WTC11 (cell line): ENCODE data around the gene HCRTR1. TPM values are rescaled to one million over a fixed set of nuclear protein-coding genes. Genes with fewer than 3 reads are reported as not detected.

Source experiments
- ATAC-seq: fragments of 200-7000 bp; cut with Tn5 transposase; 2 replicates; pipeline ENCODE4 v1.10.0; 2021; ENCODE audit warnings: mild to moderate bottlenecking, moderate library complexity
- CTCF ChIA-PET: fragments of 300-600 bp; sonication (Branson Sonifier 250); formaldehyde crosslinking; loops from one replicate; lab custom pipeline; 2021; ENCODE audit warnings: antibody characterized with exemption; lab: Charles Lee
- POLR2A ChIA-PET: fragments of 350-600 bp; sonication (Branson Sonifier 250); formaldehyde crosslinking; loops from one replicate; lab custom pipeline; 2021; ENCODE audit warnings: antibody characterized with exemption; lab: Charles Lee
- DNase-seq: peaks from one replicate; pipeline ENCODE4 v3.0.0; 2021; ENCODE audit warnings: low spot score
- H3K27ac Mint-ChIP-seq: 2 replicates; pipeline ENCODE4 v1.8.0; 2021; ENCODE audit warnings: mixed read lengths
- H3K27me3 Mint-ChIP-seq: 2 replicates; pipeline ENCODE4 v1.8.0; 2021; ENCODE audit warnings: low read depth, mild to moderate bottlenecking, moderate library complexity, mixed read lengths
- H3K36me3 Mint-ChIP-seq: 2 replicates; pipeline ENCODE4 v1.8.0; 2021; ENCODE audit warnings: mixed read lengths
- H3K4me1 Mint-ChIP-seq: 2 replicates; pipeline ENCODE4 v1.8.0; 2022; ENCODE audit warnings: mixed read lengths
- H3K4me3 Mint-ChIP-seq: 2 replicates; pipeline ENCODE4 v1.8.0; 2021; ENCODE audit warnings: mild to moderate bottlenecking, moderate library complexity, mixed read lengths
- H3K9me3 Mint-ChIP-seq: 2 replicates; pipeline ENCODE4 v1.8.0; 2021; ENCODE audit warnings: mixed read lengths
- ESRRA ChIP-seq: sonication (generic); formaldehyde crosslinking; IDR thresholded peaks from 2 replicates; pipeline ENCODE4 v1.8.1; 2022; ENCODE audit warnings: mild to moderate bottlenecking, missing genetic modification reagents, borderline replicate concordance
- ETV6 ChIP-seq: sonication (generic); formaldehyde crosslinking; IDR thresholded peaks from 2 replicates; pipeline ENCODE4 v1.8.1; 2022; ENCODE audit warnings: mild to moderate bottlenecking, missing genetic modification reagents
- GRHL2 ChIP-seq: fragments of 250-450 bp; sonication (Bioruptor Pico); IDR thresholded peaks from 2 replicates; pipeline ENCODE4 v1.8.0; 2022; ENCODE audit warnings: mild to moderate bottlenecking, moderate library complexity; ENCODE audit not compliant: insufficient replicate concordance, severe bottlenecking
- IRF2 ChIP-seq: sonication (generic); formaldehyde crosslinking; IDR thresholded peaks from 2 replicates; pipeline ENCODE4 v1.8.0; 2022; ENCODE audit warnings: low read depth, missing genetic modification reagents, borderline replicate concordance
- NFATC4 ChIP-seq: fragments of 250-450 bp; sonication (Bioruptor Pico); IDR thresholded peaks from 2 replicates; pipeline ENCODE4 v1.9.0; 2021; ENCODE audit warnings: mild to moderate bottlenecking
- NFE2L1 ChIP-seq: sonication (generic); formaldehyde crosslinking; IDR thresholded peaks from 2 replicates; pipeline ENCODE4 v1.8.1; 2023; ENCODE audit warnings: missing genetic modification reagents
- NR2C2 ChIP-seq: sonication (generic); formaldehyde crosslinking; IDR thresholded peaks from 2 replicates; pipeline ENCODE4 v1.8.0; 2022; ENCODE audit warnings: mild to moderate bottlenecking, missing genetic modification reagents
- RORB ChIP-seq: fragments of 250-450 bp; sonication (Bioruptor Pico); IDR thresholded peaks from 2 replicates; pipeline ENCODE4 v1.9.0; 2021; ENCODE audit warnings: mild to moderate bottlenecking
- TCF7 ChIP-seq: sonication (generic); formaldehyde crosslinking; IDR thresholded peaks from 2 replicates; pipeline ENCODE4 v1.8.0; 2022; ENCODE audit warnings: mild to moderate bottlenecking, low read depth, missing genetic modification reagents, moderate library complexity
- ZNF219 ChIP-seq: sonication (generic); formaldehyde crosslinking; IDR thresholded peaks from 2 replicates; pipeline ENCODE4 v1.8.0; 2023; ENCODE audit warnings: missing genetic modification reagents, mild to moderate bottlenecking, borderline replicate concordance
- ZNF317 ChIP-seq: sonication (generic); formaldehyde crosslinking; IDR thresholded peaks from 2 replicates; pipeline ENCODE4 v1.8.1; 2023; ENCODE audit warnings: low read depth, mild to moderate bottlenecking, moderate library complexity, missing genetic modification reagents, borderline replicate concordance
- ZNF423 ChIP-seq: fragments of 250-450 bp; sonication (Bioruptor Pico); IDR thresholded peaks from 2 replicates; pipeline ENCODE4 v2.1.2; 2022; ENCODE audit warnings: mild to moderate bottlenecking, moderate library complexity
- ZNF671 ChIP-seq: fragments of 250-450 bp; sonication (Bioruptor Pico); IDR thresholded peaks from 2 replicates; pipeline ENCODE4 v1.8.0; 2021; ENCODE audit warnings: mild to moderate bottlenecking
- total RNA-seq: library from RNA; stranded (reverse); gene quantifications from 3 replicates; pipeline ENCODE4 v1.2.3, GENCODE V29; 2021
- TF ChIP-seq, protein P1 (sequence below): sonication (generic); formaldehyde crosslinking; conservative IDR thresholded peaks from 2 replicates; pipeline ENCODE4 v1.8.1; 2022; ENCODE audit warnings: mild to moderate bottlenecking, missing genetic modification reagents
- TF ChIP-seq, protein P2 (sequence below): sonication (generic); formaldehyde crosslinking; IDR thresholded peaks from 2 replicates; pipeline ENCODE4 v1.8.0; 2022; ENCODE audit warnings: mild to moderate bottlenecking, missing genetic modification reagents
- TF ChIP-seq, protein P3 (sequence below): fragments of 250-450 bp; sonication (Bioruptor Pico); IDR thresholded peaks from 2 replicates; pipeline ENCODE4 v2.1.2; 2022; ENCODE audit warnings: mild to moderate bottlenecking, moderate library complexity
- TF ChIP-seq, protein P4 (sequence below): sonication (generic); formaldehyde crosslinking; IDR thresholded peaks from 2 replicates; pipeline ENCODE4 v1.8.1; 2022; ENCODE audit warnings: low read depth, mild to moderate bottlenecking, moderate library complexity, missing genetic modification reagents, borderline replicate concordance
- TF ChIP-seq, protein P5 (sequence below): fragments of 250-450 bp; sonication (Bioruptor Pico); IDR thresholded peaks from 2 replicates; pipeline ENCODE4 v1.9.0; 2021; ENCODE audit warnings: mild to moderate bottlenecking, borderline replicate concordance
- TF ChIP-seq, protein P6 (sequence below): sonication (generic); formaldehyde crosslinking; IDR thresholded peaks from 2 replicates; pipeline ENCODE4 v1.8.0; 2022; ENCODE audit warnings: mild to moderate bottlenecking, missing genetic modification reagents
- TF ChIP-seq, protein P7 (sequence below): sonication (generic); formaldehyde crosslinking; IDR thresholded peaks from 2 replicates; pipeline ENCODE4 v1.8.1; 2023; ENCODE audit warnings: mild to moderate bottlenecking, missing genetic modification reagents, borderline replicate concordance

HCRTR1 gene
- total RNA-seq, 1 experiment from 2014 or later: 0.13 TPM

DNA sequence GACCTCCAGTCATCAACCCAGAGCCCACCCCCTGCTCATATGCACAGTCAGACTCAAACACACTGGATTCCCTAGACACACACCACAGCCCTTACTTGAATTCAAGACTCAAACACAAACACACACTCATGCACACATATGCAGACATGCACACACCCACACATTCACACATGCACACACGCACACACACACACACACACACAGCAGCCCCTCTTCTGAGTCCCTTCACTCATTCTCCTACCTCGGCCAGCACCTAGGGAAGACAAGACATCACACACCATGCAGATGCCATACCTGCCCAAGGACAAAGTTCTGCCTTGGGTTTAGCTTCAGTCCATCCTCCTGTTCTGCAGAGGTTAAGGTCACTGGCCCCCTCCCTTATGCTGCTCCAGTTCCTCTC, 1.6 kb upstream of the HCRTR1 start (continued):
- TF ChIP-seq, protein P1, sequence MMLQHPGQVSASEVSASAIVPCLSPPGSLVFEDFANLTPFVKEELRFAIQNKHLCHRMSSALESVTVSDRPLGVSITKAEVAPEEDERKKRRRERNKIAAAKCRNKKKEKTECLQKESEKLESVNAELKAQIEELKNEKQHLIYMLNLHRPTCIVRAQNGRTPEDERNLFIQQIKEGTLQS (CRISPR knock-in tag): no peak
- no peak for TF ChIP-seq ZNF219 (CRISPR knock-in tag)
- TF ChIP-seq NFATC4: no peak
- TF ChIP-seq NR2C2 (CRISPR knock-in tag): no peak
- TF ChIP-seq, protein P2, sequence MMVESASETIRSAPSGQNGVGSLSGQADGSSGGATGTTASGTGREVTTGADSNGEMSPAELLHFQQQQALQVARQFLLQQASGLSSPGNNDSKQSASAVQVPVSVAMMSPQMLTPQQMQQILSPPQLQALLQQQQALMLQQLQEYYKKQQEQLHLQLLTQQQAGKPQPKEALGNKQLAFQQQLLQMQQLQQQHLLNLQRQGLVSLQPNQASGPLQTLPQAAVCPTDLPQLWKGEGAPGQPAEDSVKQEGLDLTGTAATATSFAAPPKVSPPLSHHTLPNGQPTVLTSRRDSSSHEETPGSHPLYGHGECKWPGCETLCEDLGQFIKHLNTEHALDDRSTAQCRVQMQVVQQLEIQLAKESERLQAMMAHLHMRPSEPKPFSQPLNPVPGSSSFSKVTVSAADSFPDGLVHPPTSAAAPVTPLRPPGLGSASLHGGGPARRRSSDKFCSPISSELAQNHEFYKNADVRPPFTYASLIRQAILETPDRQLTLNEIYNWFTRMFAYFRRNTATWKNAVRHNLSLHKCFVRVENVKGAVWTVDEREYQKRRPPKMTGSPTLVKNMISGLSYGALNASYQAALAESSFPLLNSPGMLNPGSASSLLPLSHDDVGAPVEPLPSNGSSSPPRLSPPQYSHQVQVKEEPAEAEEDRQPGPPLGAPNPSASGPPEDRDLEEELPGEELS (CRISPR knock-in tag): no peak

DNA sequence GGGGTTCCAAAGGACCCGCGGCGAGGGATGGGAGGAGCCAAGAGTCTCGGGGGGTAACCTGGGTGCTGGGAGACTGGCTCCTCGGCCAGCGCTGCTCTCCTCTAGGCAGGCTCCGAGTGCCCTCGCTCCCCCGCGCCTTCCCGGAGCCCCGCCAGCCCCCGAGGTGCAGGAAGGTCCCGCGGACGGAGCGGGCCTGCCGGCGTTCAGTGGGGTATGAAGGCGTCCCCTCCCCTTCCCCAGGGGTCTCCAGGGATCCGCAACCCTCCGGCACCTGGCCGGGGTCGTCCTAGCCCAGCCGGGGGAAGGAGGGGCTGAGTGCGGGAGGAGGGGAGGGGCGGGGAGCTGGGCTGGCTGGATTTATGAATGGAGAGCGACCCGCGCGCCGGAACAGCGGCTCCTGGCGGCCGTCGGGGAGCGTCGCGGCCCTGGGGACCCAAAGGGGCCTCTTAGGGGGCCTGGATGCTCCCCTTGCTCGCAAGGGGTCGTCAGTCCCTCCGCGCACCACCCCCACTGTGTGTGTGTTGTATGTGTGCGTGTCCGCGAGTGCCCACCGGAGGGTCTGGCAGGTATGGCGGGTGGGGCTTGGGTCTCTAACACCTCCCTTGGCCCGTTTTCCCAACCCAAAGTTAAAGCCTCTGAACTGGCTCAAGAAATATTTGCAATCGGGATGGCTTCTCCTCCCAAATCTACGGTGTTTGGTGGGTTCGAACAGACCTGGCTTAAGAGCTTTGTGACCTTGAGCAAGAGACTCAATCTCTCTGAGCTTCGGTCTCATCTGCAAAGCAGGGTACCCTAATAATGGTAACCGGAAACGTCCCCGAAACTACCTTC, 642 bp downstream of the HCRTR1 start:
- peak overlapping the region; percentile 50 for H3K4me3 Mint-ChIP-seq
- H3K27me3 Mint-ChIP-seq: peaks cover 29% of the 10 kb centered on the region
- CTCF ChIA-PET: interaction anchor here (0.7 to 3.7 kb wide), 44 partner anchors 8 to 496 kb away, joined by 3 to 38 read pairs (median 5); partner anchors contain the start of genes COL16A1, PEF1 and TMEM39B
- peaks cover 14% of the 10 kb centered on the region for H3K4me1 Mint-ChIP-seq
- H3K36me3 Mint-ChIP-seq: no peaks in the 10 kb centered on the region
- POLR2A ChIA-PET: interaction anchor here (1.1 kb wide), 1 partner anchor 11 kb away, joined by 6 read pairs; no protein-coding TSS in a partner anchor
- H3K9me3 Mint-ChIP-seq: no peaks in the 10 kb centered on the region
- ATAC-seq (peak; percentile 80), DNase-seq (peak; percentile 82)
- no peak overlapping the region for H3K27ac Mint-ChIP-seq
- no peak for TF ChIP-seq ETV6 (CRISPR knock-in tag)
- TF ChIP-seq ZNF317: no peak
- no peak for TF ChIP-seq TCF7 (CRISPR knock-in tag)
- TF ChIP-seq ZNF671 (CRISPR knock-in tag): no peak
- TF ChIP-seq GRHL2 (CRISPR knock-in tag): no peak
- TF ChIP-seq, protein P3, sequence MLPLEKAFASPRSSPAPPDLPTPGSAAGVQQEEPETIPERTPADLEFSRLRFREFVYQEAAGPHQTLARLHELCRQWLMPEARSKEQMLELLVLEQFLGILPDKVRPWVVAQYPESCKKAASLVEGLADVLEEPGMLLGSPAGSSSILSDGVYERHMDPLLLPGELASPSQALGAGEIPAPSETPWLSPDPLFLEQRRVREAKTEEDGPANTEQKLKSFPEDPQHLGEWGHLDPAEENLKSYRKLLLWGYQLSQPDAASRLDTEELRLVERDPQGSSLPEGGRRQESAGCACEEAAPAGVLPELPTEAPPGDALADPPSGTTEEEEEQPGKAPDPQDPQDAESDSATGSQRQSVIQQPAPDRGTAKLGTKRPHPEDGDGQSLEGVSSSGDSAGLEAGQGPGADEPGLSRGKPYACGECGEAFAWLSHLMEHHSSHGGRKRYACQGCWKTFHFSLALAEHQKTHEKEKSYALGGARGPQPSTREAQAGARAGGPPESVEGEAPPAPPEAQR (CRISPR knock-in tag): no peak
- no peak for TF ChIP-seq IRF2
- TF ChIP-seq, protein P4, sequence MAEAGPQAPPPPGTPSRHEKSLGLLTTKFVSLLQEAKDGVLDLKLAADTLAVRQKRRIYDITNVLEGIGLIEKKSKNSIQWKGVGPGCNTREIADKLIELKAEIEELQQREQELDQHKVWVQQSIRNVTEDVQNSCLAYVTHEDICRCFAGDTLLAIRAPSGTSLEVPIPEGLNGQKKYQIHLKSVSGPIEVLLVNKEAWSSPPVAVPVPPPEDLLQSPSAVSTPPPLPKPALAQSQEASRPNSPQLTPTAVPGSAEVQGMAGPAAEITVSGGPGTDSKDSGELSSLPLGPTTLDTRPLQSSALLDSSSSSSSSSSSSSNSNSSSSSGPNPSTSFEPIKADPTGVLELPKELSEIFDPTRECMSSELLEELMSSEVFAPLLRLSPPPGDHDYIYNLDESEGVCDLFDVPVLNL: no peak
- TF ChIP-seq, protein P5, sequence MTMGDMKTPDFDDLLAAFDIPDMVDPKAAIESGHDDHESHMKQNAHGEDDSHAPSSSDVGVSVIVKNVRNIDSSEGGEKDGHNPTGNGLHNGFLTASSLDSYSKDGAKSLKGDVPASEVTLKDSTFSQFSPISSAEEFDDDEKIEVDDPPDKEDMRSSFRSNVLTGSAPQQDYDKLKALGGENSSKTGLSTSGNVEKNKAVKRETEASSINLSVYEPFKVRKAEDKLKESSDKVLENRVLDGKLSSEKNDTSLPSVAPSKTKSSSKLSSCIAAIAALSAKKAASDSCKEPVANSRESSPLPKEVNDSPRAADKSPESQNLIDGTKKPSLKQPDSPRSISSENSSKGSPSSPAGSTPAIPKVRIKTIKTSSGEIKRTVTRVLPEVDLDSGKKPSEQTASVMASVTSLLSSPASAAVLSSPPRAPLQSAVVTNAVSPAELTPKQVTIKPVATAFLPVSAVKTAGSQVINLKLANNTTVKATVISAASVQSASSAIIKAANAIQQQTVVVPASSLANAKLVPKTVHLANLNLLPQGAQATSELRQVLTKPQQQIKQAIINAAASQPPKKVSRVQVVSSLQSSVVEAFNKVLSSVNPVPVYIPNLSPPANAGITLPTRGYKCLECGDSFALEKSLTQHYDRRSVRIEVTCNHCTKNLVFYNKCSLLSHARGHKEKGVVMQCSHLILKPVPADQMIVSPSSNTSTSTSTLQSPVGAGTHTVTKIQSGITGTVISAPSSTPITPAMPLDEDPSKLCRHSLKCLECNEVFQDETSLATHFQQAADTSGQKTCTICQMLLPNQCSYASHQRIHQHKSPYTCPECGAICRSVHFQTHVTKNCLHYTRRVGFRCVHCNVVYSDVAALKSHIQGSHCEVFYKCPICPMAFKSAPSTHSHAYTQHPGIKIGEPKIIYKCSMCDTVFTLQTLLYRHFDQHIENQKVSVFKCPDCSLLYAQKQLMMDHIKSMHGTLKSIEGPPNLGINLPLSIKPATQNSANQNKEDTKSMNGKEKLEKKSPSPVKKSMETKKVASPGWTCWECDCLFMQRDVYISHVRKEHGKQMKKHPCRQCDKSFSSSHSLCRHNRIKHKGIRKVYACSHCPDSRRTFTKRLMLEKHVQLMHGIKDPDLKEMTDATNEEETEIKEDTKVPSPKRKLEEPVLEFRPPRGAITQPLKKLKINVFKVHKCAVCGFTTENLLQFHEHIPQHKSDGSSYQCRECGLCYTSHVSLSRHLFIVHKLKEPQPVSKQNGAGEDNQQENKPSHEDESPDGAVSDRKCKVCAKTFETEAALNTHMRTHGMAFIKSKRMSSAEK (CRISPR knock-in tag): no peak
- no peak for TF ChIP-seq NFE2L1 (CRISPR knock-in tag)
- TF ChIP-seq, protein P6, sequence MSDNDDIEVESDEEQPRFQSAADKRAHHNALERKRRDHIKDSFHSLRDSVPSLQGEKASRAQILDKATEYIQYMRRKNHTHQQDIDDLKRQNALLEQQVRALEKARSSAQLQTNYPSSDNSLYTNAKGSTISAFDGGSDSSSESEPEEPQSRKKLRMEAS (CRISPR knock-in tag): no peak
- TF ChIP-seq, protein P7, sequence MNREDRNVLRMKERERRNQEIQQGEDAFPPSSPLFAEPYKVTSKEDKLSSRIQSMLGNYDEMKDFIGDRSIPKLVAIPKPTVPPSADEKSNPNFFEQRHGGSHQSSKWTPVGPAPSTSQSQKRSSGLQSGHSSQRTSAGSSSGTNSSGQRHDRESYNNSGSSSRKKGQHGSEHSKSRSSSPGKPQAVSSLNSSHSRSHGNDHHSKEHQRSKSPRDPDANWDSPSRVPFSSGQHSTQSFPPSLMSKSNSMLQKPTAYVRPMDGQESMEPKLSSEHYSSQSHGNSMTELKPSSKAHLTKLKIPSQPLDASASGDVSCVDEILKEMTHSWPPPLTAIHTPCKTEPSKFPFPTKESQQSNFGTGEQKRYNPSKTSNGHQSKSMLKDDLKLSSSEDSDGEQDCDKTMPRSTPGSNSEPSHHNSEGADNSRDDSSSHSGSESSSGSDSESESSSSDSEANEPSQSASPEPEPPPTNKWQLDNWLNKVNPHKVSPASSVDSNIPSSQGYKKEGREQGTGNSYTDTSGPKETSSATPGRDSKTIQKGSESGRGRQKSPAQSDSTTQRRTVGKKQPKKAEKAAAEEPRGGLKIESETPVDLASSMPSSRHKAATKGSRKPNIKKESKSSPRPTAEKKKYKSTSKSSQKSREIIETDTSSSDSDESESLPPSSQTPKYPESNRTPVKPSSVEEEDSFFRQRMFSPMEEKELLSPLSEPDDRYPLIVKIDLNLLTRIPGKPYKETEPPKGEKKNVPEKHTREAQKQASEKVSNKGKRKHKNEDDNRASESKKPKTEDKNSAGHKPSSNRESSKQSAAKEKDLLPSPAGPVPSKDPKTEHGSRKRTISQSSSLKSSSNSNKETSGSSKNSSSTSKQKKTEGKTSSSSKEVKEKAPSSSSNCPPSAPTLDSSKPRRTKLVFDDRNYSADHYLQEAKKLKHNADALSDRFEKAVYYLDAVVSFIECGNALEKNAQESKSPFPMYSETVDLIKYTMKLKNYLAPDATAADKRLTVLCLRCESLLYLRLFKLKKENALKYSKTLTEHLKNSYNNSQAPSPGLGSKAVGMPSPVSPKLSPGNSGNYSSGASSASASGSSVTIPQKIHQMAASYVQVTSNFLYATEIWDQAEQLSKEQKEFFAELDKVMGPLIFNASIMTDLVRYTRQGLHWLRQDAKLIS (CRISPR knock-in tag): no peak
- TF ChIP-seq ZNF423 (CRISPR knock-in tag): peak; percentile 47; the same call in 1 of the 2 replicates
- TF ChIP-seq RORB: no peak
- TF ChIP-seq ESRRA (CRISPR knock-in tag): 0 out of 2 replicates have a peak, but pooled peaks have one; percentile 41
